Activated CD8-positive, alpha-beta T cell treated with anti-CD3 and anti-CD28 coated beads for 36 hours (primary cell): ENCODE data around the gene SORCS2. TPM values are rescaled to one million over a fixed set of nuclear protein-coding genes. Genes with fewer than 3 reads are reported as not detected.

Experiments used
- ATAC-seq: fragments of 200-7000 bp; cut with Tn5 transposase; one replicate; pipeline ENCODE4 v1.10.0; 2021; ENCODE audit warnings: mild to moderate bottlenecking, moderate library complexity
- CTCF ChIA-PET: fragments of 350-600 bp; sonication (Branson Sonifier 250); formaldehyde crosslinking; loops from one replicate; lab custom pipeline; 2021; ENCODE audit warnings: antibody characterized with exemption; lab: Charles Lee
- POLR2A ChIA-PET: fragments of 350-600 bp; sonication (Branson Sonifier 250); formaldehyde crosslinking; loops from one replicate; lab custom pipeline; 2021; ENCODE audit warnings: antibody characterized with exemption; lab: Charles Lee
- DNase-seq: peaks from one replicate; pipeline ENCODE4 v3.0.0-alpha.2; 2020
- H3K27ac Mint-ChIP-seq: one replicate; pipeline ENCODE4 v1.8.0; 2021; ENCODE audit warnings: mild to moderate bottlenecking, mixed read lengths
- H3K27me3 Mint-ChIP-seq: one replicate; pipeline ENCODE4 v1.8.0; 2021; ENCODE audit warnings: mixed read lengths
- H3K36me3 Mint-ChIP-seq: one replicate; pipeline ENCODE4 v1.8.0; 2021; ENCODE audit warnings: low read depth, mixed read lengths
- H3K4me1 Mint-ChIP-seq: one replicate; pipeline ENCODE4 v1.8.0; 2021; ENCODE audit warnings: low read depth, mixed read lengths
- H3K4me3 Mint-ChIP-seq: one replicate; pipeline ENCODE4 v1.8.0; 2021; ENCODE audit warnings: mild to moderate bottlenecking, moderate library complexity, mixed read lengths
- H3K9me3 Mint-ChIP-seq: one replicate; pipeline ENCODE4 v1.8.0; 2021; ENCODE audit warnings: mixed read lengths
- CTCF ChIP-seq: fragments of 200-600 bp; IDR thresholded peaks from one replicate; pipeline ENCODE4 v1.8.0; 2022; ENCODE audit warnings: antibody characterized with exemption, mild to moderate bottlenecking
- intact Hi-C: fragments of 100-400 bp; cut with micrococcal nuclease; formaldehyde crosslinking; loops from one replicate; pipeline ENCODE4 v1.10.0; 2022
- total RNA-seq, 2 experiments: library from RNA; stranded (reverse); gene quantifications; one replicate each; pipeline ENCODE4 v1.2.3, GENCODE V29; 2021

Gene SORCS2
- total RNA-seq, 2 experiments from 2014 or later: 0.05 TPM; not detected in 1

GRCh38 chr4:7170012-7170411 is 22.3 kb upstream of the SORCS2 start:
- POLR2A ChIA-PET: no interaction called here
- CTCF ChIA-PET: no interaction called here
- ATAC-seq: no peak
- intact Hi-C loops: no loop called here
- no peaks in the 10 kb centered on the region for H3K9me3 Mint-ChIP-seq
- no peak overlapping the region for H3K27ac Mint-ChIP-seq
- peaks cover 5% of the 10 kb centered on the region for H3K4me1 Mint-ChIP-seq
- H3K4me3 Mint-ChIP-seq: no peak overlapping the region
- no peaks in the 10 kb centered on the region for H3K36me3 Mint-ChIP-seq
- DNase-seq: no peak
- no peak for TF ChIP-seq CTCF
- H3K27me3 Mint-ChIP-seq: no peaks in the 10 kb centered on the region

- ATAC-seq: no peak
- no peaks in the 10 kb centered on the region for H3K36me3 Mint-ChIP-seq
- H3K4me1 Mint-ChIP-seq: peaks cover 5% of the 10 kb centered on the region
- no peak for DNase-seq
- H3K27me3 Mint-ChIP-seq: no peaks in the 10 kb centered on the region
- no peak overlapping the region for H3K27ac Mint-ChIP-seq
- H3K9me3 Mint-ChIP-seq: no peaks in the 10 kb centered on the region
- no peak overlapping the region for H3K4me3 Mint-ChIP-seq
- intact Hi-C loops: no loop called here
- CTCF ChIA-PET: no interaction called here
- POLR2A ChIA-PET: no interaction called here
- no peak for TF ChIP-seq CTCF
Observed at GRCh38 chr4:7171191-7171900, 21.0 kb upstream of the SORCS2 start.

- POLR2A ChIA-PET: no interaction called here
- intact Hi-C loops: no loop called here
- no peak for ATAC-seq
- Mint-ChIP-seq H3K36me3 (no peaks in the 10 kb centered on the region), H3K4me1 (peaks cover 5% of the 10 kb centered on the region), H3K4me3 (no peak overlapping the region), H3K27me3 (no peaks in the 10 kb centered on the region), H3K9me3 (no peaks in the 10 kb centered on the region), H3K27ac (no peak overlapping the region)
- TF ChIP-seq CTCF: no peak
- DNase-seq: no peak
- CTCF ChIA-PET: no interaction called here
Observed at GRCh38 chr4:7172508-7172907, 19.8 kb upstream of the SORCS2 start.

- no peaks in the 10 kb centered on the region for H3K36me3 Mint-ChIP-seq
- intact Hi-C loops: no loop called here
- DNase-seq: no peak
- H3K27ac Mint-ChIP-seq: no peak overlapping the region
- ATAC-seq: no peak
- no peaks in the 10 kb centered on the region for H3K27me3 Mint-ChIP-seq
- no peak for TF ChIP-seq CTCF
- POLR2A ChIA-PET: no interaction called here
- CTCF ChIA-PET: no interaction called here
- H3K4me3 Mint-ChIP-seq: no peak overlapping the region
- H3K9me3 Mint-ChIP-seq: no peaks in the 10 kb centered on the region
- peaks cover 5% of the 10 kb centered on the region for H3K4me1 Mint-ChIP-seq
Observed at GRCh38 chr4:7172946-7173345, 19.4 kb upstream of the SORCS2 start.

- no peak overlapping the region for H3K27ac Mint-ChIP-seq
- H3K36me3 Mint-ChIP-seq: no peaks in the 10 kb centered on the region
- POLR2A ChIA-PET: no interaction called here
- TF ChIP-seq CTCF: no peak
- no peaks in the 10 kb centered on the region for H3K9me3 Mint-ChIP-seq
- DNase-seq (no peak), ATAC-seq (no peak)
- CTCF ChIA-PET: no interaction called here
- intact Hi-C loops: no loop called here
- no peak overlapping the region for H3K4me3 Mint-ChIP-seq
- H3K4me1 Mint-ChIP-seq: peaks cover 5% of the 10 kb centered on the region
- no peaks in the 10 kb centered on the region for H3K27me3 Mint-ChIP-seq
Observed at GRCh38 chr4:7173841-7174449, 18.4 kb upstream of the SORCS2 start.
